CD4-positive, alpha-beta T cell treated with Interleukin-17A for 4 hours (primary cell): ENCODE data around the gene PRR33.

Experiments used
- DNase-seq: peaks from one replicate; pipeline ENCODE4 v3.0.0-alpha.2; 2020; ENCODE audit warnings: mixed read lengths

The PRR33 gene

DNA sequence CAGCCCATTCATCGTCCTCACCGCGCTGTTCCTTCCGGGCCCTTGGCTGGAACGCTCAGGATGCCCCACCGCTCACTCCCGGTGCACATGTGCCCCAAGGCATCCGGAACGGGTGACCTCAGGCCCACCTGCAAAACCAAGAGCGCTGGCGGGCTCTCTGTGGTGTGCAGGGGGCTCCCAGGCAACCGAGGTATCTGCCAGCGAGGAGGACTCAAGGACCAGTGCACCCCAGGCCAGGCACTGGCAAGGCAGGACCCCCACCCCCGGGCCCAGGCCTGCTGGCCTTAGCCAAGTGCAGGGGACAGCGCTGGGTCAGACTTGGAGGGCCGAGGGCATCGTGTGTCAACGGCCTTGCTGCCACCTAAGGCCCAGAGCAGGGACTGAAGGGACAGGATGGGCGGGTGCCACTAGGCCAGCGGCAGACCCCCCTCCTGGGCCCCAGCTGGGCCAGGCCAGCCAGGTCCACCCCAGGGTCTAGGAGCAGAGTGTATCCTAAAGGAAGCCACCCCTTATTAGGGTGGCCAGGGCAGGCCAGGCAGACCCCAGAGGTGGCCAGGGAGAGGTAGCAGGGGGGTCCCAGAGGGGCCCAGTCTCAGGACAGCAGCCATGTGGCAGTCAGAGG is 36.3 kb upstream of the PRR33 start:
- no peak for DNase-seq

DNA sequence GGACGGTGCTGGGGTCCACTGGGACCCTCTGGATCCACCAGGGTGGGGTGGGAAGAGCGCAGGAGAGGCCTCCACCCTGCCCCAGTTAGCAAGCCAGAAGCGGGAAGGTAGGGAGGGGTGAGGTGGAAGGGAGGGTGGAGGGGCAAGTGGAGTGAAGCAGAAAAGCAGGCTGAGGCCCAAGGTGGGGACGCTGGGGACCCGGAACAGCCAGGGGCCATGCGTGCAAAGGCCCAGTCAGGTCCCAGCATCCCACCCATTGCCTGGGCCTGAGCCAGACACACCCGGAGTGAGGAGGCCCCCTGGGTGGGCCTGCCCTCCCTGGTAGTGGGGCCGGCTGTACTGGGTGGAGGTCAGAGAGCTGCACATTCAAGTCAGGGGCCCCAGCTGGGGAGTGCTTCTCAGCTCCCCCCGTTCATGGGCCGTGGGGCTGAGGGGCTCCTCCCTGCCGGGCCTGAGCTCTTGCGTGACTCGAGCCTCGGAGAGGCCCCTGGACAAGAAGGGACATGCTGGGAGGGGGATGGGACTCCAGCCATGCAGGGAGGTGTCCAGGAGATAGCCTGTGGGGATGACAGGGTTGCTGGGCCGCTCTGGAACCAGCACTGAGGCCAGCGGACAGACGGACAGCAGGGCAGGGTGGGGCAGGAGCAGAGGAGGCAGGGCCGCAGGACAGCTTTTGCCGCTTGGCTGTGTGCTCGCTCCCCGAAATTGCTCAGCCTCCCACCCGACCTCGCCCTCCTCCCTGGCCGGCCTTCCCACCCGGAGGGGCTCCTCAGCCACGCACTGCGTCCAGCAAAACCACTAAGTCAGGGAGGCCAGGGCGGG is 35.5 kb upstream of the PRR33 start:
- no peak for DNase-seq

DNA sequence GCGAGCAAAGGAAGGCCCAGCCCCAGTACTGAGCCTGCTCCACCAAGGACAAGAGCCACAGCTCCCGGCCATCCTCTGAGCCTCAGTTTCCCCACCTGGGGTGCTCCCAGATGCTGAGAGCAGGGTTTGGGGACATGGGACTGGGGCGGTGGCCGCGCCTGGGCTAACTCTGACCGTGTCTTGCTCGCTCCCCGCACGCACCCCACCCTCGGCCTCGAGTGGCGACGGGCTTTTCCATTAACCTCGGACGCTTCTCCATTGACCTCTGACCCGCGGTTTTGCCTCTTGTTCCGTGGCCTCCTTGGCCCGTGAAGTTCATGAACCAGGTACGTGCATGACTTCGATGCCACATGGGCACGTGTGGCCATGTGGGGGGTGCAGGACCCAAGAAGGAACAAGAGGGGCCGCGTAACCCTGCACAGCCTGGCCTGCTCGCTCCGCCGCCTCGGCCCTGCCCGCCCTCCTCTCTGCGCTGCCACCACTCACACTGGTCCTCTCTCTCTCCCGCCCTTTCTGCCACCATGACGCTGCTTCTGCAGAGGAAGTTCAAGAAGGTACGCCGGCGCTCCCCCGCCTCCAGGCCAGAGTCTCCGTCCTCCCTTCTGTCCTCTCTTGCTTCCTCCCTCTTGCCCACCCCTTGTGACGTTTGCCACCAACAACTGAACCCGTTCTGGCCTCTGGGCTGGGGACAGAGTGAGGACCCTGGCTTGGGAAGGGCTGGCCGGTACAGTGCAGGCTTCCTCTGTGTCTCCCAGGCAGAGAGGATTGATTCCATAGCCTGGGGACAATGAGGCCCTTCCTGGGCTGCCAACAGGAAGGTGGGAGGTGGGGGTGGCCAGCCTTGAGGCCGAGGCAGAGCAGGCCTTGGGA is 34.7 kb upstream of the PRR33 start:
- DNase-seq, result no peak

DNA sequence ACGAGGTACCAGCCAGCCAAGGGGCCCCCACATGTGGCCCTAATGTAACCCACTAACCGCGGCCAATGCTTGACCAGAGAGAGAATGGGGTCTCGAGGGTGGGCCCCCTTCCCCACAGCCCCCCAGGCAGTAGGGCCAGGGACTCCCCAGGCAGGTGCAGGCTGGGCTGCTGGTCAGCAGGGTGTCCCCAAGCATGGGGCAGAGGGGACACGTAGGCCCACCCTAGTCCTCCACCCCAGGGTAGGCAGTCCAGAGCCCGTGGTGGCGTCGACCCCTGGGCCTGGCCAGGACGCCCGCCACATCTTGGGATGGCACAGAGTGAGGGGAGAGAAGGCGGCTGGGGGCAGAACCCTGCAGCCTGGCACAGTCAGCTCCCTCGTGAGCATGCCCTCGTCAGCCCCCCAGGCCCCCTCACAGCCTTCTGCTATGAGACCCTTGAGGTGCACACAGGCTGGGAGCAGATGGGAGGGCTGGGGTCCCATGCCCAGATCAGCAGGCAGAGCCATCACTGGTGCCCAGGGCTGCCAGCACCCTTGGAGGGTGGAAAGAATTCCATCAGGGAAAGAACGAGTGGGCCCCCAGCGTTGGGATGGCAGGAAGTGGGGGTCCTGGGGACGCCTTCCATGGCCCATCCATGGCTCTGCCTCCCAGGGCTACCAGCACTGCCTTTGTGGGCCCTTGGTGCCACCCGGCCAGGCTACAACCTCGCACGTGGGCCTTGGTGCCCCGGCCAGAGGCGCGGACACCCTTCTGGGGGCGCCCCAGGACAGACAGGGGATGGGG is 33.9 kb upstream of the PRR33 start:
- DNase-seq, result no peak

DNA sequence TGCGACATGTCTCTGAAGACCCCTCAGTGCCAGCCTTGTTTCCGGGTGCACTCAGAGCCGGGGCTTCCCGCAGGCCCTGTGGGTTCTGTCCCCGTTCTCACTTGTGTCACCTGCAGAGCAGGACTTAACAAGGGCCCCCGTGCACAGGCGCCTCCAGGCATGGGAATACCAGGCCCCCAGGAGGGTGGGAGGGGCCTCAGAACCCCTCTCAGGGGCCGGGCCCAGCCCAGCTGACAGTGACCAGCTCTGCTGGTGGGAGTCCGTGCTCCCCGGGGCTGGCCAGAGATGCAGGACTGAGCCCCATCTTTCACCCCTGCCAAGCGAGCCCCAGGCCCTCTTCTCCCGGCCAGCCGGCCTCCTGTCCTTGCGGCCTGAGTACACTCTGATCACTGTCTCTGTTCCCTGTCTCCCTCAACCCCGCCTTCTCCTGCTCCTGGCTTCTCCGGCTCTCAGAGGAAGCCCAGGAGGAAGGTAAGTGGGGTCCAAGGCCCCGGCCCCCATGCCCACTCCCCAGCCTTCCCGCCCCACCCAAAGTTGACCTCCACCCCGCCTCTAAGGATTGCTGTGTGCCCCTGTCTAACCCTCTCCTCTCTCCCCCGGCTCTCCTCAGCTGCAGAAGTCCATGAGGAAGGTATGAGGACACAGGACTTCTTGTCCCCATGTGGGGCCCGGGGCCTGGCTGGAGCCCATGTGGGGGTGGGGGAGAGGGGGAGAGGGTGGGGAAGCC is 33.1 kb upstream of the PRR33 start:
- no peak for DNase-seq

DNA sequence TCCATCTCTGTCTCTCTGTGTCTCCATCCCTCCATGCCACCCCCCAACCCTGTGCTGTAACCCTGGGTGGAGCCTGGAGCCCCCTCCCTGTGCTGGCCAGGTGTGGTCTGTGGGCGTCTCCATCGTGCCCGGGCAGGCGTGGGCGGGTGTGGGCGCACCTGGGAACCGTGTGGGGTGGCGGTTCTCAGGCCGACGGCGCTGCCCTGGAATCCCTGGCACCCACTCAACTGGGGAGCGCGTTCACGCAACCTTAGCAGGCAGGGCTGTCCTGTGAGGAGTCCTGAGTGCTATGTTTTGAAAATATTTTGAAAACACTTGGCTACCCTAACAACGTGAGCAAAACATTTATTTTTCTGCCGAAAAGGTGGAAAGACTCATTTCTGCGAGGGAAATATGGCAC is 32.5 kb upstream of the PRR33 start:
- no peak for DNase-seq

DNA sequence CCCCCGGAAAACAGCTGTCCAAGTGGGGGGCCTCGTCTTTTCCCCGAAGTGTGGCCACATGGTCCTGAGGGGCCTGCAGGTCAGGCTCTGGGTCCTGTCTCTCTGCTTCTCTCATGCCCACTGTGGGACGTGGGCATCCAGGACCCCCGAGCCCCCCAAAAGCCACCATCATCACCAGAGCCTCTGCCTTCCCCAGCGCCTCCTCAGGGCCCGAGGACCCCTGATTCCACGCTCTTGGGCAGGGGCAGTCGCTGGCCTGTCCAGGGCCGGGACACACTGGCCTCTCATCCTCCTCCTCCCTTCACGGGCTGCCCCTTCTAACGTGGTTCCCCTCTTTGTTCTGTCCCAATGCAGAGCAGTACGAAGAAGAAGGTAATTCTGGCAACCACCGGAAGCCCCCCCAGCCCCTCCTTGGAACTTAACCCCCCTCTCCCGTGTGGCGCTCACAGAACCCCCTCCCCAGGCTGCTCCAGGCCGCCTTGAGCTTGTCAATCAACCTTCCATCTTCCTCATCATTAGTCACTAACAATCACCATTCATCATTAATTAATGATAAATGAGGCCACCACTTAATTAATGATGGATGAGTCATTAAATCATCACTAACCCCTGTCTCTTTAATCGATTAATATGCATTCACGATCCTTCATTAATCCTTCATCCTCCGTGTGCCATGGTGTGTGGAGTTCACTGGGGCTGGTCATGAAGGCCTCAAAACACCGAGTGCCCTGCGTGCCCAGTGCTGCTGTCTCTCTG is 31.7 kb upstream of the PRR33 start:
- DNase-seq, result no peak

DNA sequence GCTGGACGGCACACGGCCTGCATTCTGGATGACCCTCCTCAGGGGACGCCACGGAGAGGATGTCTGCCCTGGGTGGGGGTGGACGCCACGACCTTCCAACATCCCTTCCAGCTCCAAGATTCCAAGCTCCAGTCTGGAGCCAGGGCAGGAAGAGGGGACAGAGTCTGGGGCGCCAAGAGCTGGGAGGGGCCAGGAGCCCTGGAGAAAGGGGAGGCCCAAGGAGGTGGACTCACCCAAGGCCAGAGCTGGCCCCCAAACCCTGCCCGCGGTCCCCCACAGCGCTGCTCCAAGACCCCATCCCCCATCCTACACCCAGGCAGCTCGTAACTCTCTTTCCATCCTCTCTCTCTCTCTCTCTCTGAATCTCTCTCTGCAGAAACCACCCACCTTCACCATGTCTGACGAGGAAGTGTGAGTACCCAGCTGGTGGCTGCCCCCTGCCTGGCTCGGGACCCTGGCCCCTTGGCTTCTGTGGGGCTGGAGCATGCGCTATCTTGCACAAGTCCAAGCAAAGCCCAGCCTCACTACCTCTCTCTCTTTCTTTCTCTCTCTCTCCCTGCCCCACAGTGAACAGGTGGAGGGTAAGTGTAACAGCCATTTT is 30.9 kb upstream of the PRR33 start:
- no peak for DNase-seq

DNA sequence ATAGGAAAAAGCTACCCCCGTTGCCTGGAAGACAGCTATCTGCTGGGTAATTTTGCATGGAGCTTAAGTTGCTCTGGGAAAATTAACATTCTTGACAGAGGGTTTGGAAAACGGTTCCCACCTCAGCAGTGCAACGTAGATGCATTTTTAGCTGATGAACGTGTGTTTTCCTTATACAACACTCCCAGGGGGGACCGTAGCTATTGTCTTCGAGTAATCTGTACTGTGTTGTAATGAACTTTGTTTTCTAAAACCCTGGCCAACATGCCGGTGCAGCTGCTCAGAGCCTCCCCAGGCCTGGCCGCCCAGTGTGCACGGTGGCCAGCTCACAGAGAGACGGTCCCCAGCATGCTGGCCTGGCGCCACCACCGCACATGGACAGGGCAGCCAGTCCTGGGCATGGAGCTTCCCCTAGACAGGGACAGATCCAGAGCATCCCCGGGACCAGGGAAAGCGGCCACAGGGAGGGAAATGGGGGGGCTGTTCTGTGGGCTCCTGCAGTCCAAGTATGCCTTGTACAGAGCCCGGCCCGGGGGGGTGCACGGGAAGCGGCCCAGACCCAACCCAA is 30.0 kb upstream of the PRR33 start:
- DNase-seq, result no peak

DNA sequence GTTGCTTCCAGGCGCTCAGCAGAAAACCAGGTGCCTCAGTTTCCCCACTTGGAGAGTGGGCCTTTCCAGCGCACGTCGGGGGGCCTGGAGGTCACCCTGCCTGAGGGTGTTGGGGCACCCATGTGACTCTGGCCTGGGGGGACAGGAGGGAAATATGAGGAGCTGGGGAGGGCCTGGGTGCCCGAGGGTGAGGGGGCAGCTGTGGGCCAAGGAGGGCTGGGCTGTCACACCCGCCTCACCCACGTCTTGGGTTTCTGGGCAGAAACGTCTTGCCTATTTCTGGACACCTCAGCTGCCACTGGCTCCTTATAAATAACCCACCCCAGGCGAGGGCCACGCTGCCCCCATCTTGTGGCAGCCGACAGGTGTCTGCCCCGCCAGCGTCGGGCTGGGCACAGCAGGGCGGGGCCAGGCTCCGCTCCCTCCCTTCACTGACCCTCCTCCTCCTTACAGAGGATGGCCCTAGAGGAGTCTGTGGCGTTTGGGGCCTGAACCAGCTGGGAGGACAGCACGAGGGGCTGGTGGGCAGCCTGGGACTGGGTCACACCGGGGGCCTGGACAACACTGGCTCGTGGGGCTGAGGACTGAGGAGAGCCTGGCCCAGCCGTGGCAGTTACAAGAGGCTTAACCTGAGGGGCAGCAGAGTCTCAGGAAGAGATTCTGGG is 29.3 kb upstream of the PRR33 start:
- DNase-seq, result no peak

DNA sequence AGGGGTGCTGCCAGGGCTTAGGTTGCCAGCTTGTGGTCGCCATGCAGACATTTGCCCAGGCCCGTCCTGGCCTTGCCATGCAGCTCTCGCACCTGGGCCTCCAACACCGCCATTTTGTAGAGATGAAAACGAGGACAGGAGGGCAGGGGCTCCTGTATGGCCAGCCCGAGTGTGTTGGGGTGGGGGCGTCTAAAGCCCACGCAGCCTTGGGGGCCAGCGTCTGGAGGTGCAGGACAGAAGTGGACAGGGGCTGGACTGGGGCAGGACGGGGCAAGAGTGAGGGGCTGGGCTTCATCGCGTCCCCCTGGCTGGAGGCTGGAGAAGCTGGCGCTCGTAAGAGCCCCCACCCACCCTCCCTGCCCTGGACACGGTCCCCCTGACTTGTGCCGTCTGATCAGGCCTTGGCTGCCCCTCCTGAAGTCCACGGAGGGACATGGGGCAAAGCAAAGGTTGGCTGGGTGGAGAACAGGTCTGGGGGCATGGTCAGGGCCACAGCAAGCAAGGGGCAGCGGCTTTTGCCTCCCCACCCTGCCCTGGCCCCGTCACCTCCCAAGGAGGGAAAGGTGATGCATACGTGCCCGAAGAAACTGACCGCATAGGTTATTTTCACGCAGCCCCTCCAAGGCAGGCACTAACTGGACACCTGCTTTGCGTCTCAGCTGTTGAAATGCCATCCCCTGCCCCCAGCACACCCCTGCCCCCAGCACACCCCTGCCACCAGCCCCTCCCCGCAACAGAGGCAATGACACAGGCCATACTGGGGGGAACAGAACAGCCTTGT is 28.6 kb upstream of the PRR33 start:
- no peak for DNase-seq

DNA sequence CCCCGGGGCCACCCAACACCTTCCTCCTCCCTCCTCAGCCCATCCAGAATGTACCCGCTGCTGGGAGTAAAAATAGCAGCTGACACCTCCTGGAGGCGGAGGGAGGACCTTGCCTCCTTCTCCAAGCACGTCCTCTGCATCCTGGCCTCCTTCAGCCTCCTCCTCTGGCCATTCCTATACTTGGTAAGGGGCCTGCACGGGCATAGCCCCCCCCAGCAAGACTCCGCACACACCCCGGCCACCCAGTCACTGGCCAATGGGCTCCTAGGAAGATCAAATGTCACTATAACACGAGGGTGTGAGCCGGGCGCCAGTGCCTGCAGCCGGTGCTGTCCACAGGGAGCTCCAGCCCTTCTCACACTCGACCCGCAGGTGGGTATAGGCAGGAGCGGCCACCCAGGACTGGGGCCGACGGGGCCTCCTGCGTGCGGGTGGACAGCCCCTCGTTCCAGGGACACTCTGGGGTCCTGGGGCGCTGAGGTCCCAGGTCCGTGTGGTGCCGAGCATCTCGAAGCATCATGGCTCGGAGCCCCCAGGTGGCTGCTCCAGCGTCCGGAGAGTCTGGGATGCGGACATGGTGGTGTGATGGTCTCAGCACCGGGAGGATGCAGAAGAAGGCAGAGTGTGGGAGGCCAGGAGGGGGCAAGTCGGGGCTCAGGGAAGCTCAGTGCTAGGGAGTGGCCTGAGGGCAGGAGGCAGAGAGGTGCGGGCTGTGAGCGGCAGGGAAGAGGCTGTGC is 27.9 kb upstream of the PRR33 start, which contains the start of gene TNNT3:
Gene TNNT3 (plus strand): TSS at position 313 of the 737 bp plus-strand sequence. CDS start 3,172 bp downstream, outside the sequence.
- DNase-seq, result no peak

DNA sequence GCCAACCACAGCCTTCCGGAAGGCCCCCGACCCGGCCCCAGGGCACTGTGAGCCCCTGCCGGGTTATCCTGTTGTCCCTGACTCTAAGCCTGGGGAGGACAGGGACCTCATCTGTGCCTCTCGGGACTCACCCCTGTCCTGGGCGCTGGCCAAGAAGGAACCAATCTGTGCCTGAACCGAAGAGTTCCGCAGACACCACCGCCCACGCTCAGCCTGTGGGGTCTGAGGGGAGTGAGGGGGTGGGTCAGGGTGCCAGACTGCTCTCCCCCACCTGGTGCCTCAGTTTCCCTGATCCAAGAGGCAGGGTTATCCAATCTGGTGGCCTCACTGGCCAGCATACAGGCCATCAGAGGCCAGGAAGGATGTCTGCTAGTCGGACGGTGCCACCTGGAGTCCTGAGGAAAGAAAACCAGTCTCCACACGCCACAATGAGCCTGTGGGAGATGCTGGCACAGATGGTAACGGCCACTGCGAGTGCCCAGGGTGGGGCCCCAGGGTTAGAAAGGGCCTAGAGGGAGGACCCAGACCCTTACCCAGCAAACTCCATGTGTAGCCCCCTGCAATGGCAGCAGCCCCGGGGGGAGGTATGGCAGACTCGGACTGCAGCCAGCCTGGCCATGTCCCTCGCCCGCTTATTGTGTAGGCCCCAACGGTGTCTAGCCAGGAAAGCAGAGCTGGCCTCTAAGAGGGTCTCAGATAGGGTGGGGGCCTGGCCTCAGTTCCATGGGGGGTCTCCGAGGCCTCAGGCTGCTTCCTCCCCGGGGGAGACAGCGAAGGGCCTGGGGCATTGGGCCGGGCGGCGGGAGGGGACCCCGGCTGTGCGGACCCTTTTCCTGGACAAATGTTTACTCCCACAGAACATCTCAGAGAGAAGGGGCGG is 27.0 kb upstream of the PRR33 start:
- DNase-seq, result peak; percentile 20

DNA sequence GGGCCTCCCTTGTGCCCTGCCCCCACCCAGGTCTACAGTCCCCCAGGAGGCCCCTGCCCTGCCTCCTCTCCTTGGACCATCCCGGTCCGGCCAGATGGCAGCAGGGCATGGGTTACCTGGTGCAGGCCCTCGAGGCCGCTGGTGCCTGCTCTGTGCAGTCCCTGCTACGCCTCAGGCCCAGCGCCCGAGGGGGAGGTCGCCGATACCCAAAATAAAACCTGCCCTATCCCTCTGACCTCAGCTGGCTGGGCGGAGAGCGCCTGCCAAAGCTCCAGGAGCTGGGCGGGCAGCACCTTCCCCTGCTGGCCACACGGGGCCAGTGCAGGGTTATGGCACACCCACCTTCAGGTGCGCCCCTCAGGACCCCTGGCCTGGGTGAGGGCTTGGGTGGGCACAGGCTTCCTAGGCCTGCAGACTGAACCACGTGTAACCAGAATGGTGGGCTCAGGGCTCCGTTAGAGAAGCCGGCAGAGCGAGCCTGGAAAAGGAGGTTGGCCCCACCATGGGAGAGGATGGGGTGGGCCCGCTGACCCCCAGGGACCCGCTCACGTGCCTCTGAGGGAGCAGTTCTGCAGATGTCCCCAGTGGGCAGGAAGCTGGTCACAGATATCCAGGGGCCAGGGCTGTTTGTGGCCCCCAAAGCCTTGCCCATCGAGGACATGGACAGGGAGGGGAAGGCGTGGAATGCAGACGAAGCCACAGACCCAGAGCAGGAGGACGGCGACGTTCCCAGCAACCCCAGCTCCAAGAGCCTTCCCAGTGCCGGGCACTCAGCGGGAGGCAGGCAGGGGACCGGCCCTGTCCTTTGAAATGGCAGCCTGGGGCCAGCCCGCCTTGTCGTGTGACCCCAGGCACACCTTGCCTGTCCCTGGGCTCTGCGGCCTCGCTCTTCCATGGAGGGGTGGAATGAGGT is 26.1 kb upstream of the PRR33 start:
- DNase-seq, result peak; percentile 26

DNA sequence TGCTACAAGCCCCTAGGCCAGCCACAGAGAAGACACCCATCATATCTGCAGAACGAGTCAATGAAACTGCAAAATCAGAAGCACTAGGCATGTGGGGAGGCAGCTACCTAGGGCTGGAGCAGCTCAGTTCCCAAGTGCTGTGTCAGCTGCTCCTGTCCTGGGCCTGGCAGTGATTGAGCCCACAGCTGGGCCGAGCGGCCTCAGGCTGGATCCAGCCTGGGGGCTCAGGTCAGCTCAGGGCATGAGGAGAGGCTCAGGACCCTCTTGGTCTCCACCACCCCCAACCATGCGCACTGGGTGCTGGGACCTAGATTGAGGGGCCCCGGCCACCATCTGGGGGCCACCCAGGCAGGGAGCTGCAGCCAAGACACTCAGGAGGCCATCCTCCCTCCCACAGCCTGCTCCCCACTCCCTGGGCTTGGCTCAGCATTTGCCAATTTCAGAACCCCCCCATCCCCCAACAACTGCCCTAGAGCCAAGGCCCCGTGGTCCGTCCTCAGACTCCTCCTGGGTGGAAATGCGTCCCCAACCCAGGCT is 25.4 kb upstream of the PRR33 start:
- DNase-seq, result no peak
